Chondrocyte (in vitro differentiated cells): ENCODE data around the gene GRPR. TPM values are rescaled to one million over a fixed set of nuclear protein-coding genes. Genes with fewer than 3 reads are reported as not detected.

ENCODE experiments used
- DNase-seq: peaks from one replicate; pipeline ENCODE4 v3.0.0; 2021; ENCODE audit warnings: mixed read lengths, low spot score
- H3K27ac Mint-ChIP-seq: one replicate; pipeline ENCODE4 v1.8.0; 2021; ENCODE audit warnings: mild to moderate bottlenecking, moderate library complexity, mixed read lengths; ENCODE audit not compliant: unreplicated experiment
- H3K27me3 Mint-ChIP-seq: 2 replicates; pipeline ENCODE4 v1.8.0; 2021; ENCODE audit warnings: low read depth, mixed read lengths
- H3K36me3 Mint-ChIP-seq: 2 replicates; pipeline ENCODE4 v1.8.0; 2021; ENCODE audit warnings: low read depth, mixed read lengths
- H3K4me1 Mint-ChIP-seq: 2 replicates; pipeline ENCODE4 v1.8.0; 2021; ENCODE audit warnings: low read depth, mild to moderate bottlenecking, mixed read lengths
- H3K4me3 Mint-ChIP-seq: one replicate; pipeline ENCODE4 v1.8.0; 2021; ENCODE audit warnings: mild to moderate bottlenecking, moderate library complexity, mixed read lengths; ENCODE audit not compliant: unreplicated experiment
- H3K9me3 Mint-ChIP-seq: 2 replicates; pipeline ENCODE4 v1.8.0; 2021; ENCODE audit warnings: low read depth, mixed read lengths
- CTCF ChIP-seq: fragments of 200-600 bp; sonication (generic); IDR thresholded peaks from 2 replicates; pipeline ENCODE4 v1.5.0; 2021; ENCODE audit warnings: antibody characterized with exemption, mild to moderate bottlenecking, moderate library complexity
- total RNA-seq: library from RNA; stranded (reverse); gene quantifications from 3 replicates; pipeline ENCODE4 v1.2.1, GENCODE V29; 2021

Gene GRPR
- total RNA-seq, 1 donor from 2014 or later = 0.17 TPM

- Mint-ChIP-seq H3K36me3 (no peaks in the 10 kb centered on the region), H3K27me3 (no peaks in the 10 kb centered on the region), H3K4me3 (no peak overlapping the region), H3K9me3 (no peaks in the 10 kb centered on the region), H3K27ac (no peak overlapping the region), H3K4me1 (peaks cover 1% of the 10 kb centered on the region)
- no peak for DNase-seq
- no peak for TF ChIP-seq CTCF
These were observed 11.6 kb downstream of the GRPR start for GRCh38 chrX:16134936-16135335.

- no peak for DNase-seq
- Mint-ChIP-seq H3K4me3 (no peak overlapping the region), H3K9me3 (no peaks in the 10 kb centered on the region), H3K36me3 (no peaks in the 10 kb centered on the region), H3K27me3 (no peaks in the 10 kb centered on the region), H3K27ac (no peak overlapping the region), H3K4me1 (no peaks in the 10 kb centered on the region)
- TF ChIP-seq CTCF = no peak
These were observed 12.7 kb downstream of the GRPR start for GRCh38 chrX:16136080-16136479.

GRCh38 chrX:16137416-16138107 is 14.2 kb downstream of the GRPR start:
- H3K4me3 Mint-ChIP-seq = no peak overlapping the region
- no peaks in the 10 kb centered on the region for H3K4me1 Mint-ChIP-seq

GRCh38 chrX:16138108-16138427 is 14.7 kb downstream of the GRPR start:
- Mint-ChIP-seq H3K4me1 (no peaks in the 10 kb centered on the region), H3K9me3 (no peaks in the 10 kb centered on the region), H3K27ac (no peak overlapping the region), H3K4me3 (no peak overlapping the region), H3K27me3 (no peaks in the 10 kb centered on the region), H3K36me3 (no peaks in the 10 kb centered on the region)
- no peak for DNase-seq
- peak; percentile 48 for TF ChIP-seq CTCF

More at GRCh38 chrX:16137416-16138107, 14.2 kb downstream of the GRPR start:
- Mint-ChIP-seq H3K27ac (no peak overlapping the region), H3K27me3 (no peaks in the 10 kb centered on the region), H3K36me3 (no peaks in the 10 kb centered on the region), H3K9me3 (no peaks in the 10 kb centered on the region)
- TF ChIP-seq CTCF = no peak
- no peak for DNase-seq

GRCh38 chrX:16140448-16140847 is 17.1 kb downstream of the GRPR start:
- peaks cover 2% of the 10 kb centered on the region for H3K36me3 Mint-ChIP-seq
- no peak overlapping the region for H3K27ac Mint-ChIP-seq
- TF ChIP-seq CTCF = no peak
- peaks cover 5% of the 10 kb centered on the region for H3K9me3 Mint-ChIP-seq
- H3K27me3 Mint-ChIP-seq = no peaks in the 10 kb centered on the region
- no peaks in the 10 kb centered on the region for H3K4me1 Mint-ChIP-seq
- DNase-seq = no peak
- H3K4me3 Mint-ChIP-seq = no peak overlapping the region
